ENCODE results near the gene APPL2. TPM values are rescaled to one million over a fixed set of nuclear protein-coding genes. Genes with fewer than 3 reads are reported as not detected.

APPL2 gene
- polyA plus RNA-seq, 1 donor = 86.4 TPM

DNA sequence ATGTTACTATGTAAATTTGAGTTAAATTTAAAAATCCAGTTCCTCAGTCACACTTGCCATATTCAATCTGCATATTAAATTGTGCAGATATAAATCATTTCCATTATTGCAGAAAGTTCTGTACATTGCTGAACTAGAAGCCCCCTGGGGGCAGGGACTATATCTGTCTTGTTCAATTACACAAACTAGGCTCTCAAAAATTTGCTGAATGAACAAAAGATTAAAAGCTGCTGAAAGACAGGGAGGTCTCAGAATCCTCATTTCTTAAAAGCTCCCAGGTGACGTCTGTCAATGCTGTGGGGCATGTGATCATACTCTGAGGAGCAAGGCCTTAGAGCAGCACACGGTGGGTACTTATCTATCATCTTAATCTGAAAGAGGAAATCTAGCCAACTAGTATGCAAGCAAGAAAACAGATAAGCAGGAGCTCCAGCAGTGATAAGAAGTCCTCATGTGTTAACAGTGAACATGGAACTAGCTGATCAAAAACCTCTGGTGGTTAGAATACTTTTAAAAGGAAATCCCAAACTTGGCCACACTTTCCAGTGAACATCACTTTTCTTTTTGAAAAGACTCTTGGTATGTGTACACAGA is 60.5 kb downstream of the APPL2 start:
- Histone ChIP-seq H3K36me3 (ENCODE audit: control insufficient read depth, insufficient read depth, low read length) (peaks cover 32% of the 10 kb centered on the region), H3K27me3 (ENCODE audit: control insufficient read depth, insufficient read depth, low read length) (no peaks in the 10 kb centered on the region), H3K27ac (ENCODE audit: low read length) (no peak overlapping the region), H3K4me1 (ENCODE audit: control insufficient read depth, insufficient read depth, low read length) (no peaks in the 10 kb centered on the region), H3K4me3 (ENCODE audit: low read length) (no peak overlapping the region), H3K9me3 (ENCODE audit: control insufficient read depth, low read depth, low read length) (no peaks in the 10 kb centered on the region)
- DNase-seq = no peak
- no CpG with 5 or more reads among the region's 2 CpGs for WGBS (ENCODE audit: insufficient coverage, low lambda C conversion rate)

DNA sequence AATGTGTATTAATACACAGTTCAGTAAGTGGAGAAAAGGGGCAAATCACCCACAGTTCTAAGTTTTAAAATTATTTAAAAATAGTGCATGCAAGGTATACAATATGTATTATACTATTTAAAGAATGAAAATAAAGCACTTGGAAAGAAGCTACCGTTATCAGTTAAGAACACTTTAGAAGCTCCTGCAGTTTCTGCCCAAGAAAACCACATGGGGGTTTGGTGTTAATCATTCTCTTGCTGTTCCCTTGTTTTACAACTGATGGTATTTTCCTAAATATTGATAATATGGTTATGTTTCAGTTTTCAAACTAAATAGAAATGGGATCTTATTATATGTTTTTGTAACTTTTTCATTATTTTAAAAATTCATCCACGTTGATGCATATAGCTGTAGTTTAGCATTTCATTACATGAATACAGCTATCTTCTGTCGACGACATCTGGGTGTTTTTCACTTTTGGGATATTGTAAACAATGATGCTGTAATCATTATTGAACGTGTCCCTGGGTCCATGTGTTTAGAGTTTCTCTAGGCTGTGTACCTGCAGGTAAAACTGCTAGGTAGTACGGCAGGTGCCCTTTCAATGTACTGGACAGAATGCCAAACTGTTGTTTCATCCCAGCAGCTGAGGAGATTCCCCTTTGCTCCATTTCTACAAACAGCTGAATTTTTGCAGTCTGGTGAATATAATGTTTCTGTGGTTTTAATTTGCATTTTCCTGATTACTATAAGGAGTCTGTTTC is 64.1 kb downstream of the APPL2 start:
- Histone ChIP-seq H3K4me3 (ENCODE audit: low read length) (no peak overlapping the region), H3K27ac (ENCODE audit: low read length) (no peak overlapping the region), H3K9me3 (ENCODE audit: control insufficient read depth, low read depth, low read length) (no peaks in the 10 kb centered on the region), H3K27me3 (ENCODE audit: control insufficient read depth, insufficient read depth, low read length) (no peaks in the 10 kb centered on the region), H3K4me1 (ENCODE audit: control insufficient read depth, insufficient read depth, low read length) (no peaks in the 10 kb centered on the region), H3K36me3 (ENCODE audit: control insufficient read depth, insufficient read depth, low read length) (peaks cover 40% of the 10 kb centered on the region)
- no peak for DNase-seq
- 89% methylated on average over 1 of the region's 6 CpGs for WGBS (ENCODE audit: insufficient coverage, low lambda C conversion rate)

GRCh38 chr12:105170139-105170538 is 65.8 kb downstream of the APPL2 start:
- DNase-seq = no peak
- WGBS (ENCODE audit: insufficient coverage, low lambda C conversion rate) = 100% methylated on average over 3 of the region's 3 CpGs
- peaks cover 44% of the 10 kb centered on the region for H3K36me3 ChIP-seq (ENCODE audit: control insufficient read depth, insufficient read depth, low read length)
- H3K4me1 ChIP-seq (ENCODE audit: control insufficient read depth, insufficient read depth, low read length) = no peaks in the 10 kb centered on the region
- H3K27ac ChIP-seq (ENCODE audit: low read length) = no peak overlapping the region
- no peak overlapping the region for H3K4me3 ChIP-seq (ENCODE audit: low read length)
- H3K9me3 ChIP-seq (ENCODE audit: control insufficient read depth, low read depth, low read length) = no peaks in the 10 kb centered on the region
- H3K27me3 ChIP-seq (ENCODE audit: control insufficient read depth, insufficient read depth, low read length) = no peaks in the 10 kb centered on the region

DNA sequence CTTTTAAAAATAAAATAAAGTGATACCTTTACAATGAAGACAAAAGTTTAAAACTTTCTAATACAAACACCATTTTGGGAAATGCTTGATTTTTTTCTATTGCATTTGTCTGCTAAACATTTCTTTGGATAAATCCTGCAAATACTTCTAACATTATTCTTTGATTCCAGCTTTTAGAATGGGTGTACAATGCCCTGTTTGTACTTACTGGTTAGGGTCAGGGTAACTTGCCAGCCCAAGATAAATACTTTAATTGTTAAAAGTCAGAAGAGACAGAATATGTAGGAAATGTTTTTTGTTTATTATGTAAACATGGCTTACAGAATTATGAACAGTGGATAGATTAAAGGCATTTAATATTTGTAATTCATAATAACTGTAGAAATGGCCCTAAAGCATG is 68.0 kb downstream of the APPL2 start:
- H3K27ac ChIP-seq (ENCODE audit: low read length) = no peak overlapping the region
- no peaks in the 10 kb centered on the region for H3K9me3 ChIP-seq (ENCODE audit: control insufficient read depth, low read depth, low read length)
- H3K4me3 ChIP-seq (ENCODE audit: low read length) = no peak overlapping the region
- no peaks in the 10 kb centered on the region for H3K27me3 ChIP-seq (ENCODE audit: control insufficient read depth, insufficient read depth, low read length)
- no peaks in the 10 kb centered on the region for H3K4me1 ChIP-seq (ENCODE audit: control insufficient read depth, insufficient read depth, low read length)
- no peak for DNase-seq
- H3K36me3 ChIP-seq (ENCODE audit: control insufficient read depth, insufficient read depth, low read length) = peaks cover 41% of the 10 kb centered on the region

- DNase-seq = no peak
- Histone ChIP-seq H3K9me3 (ENCODE audit: control insufficient read depth, low read depth, low read length) (no peaks in the 10 kb centered on the region), H3K27me3 (ENCODE audit: control insufficient read depth, insufficient read depth, low read length) (no peaks in the 10 kb centered on the region), H3K4me3 (ENCODE audit: low read length) (no peak overlapping the region), H3K27ac (ENCODE audit: low read length) (no peak overlapping the region), H3K36me3 (ENCODE audit: control insufficient read depth, insufficient read depth, low read length) (peaks cover 45% of the 10 kb centered on the region), H3K4me1 (ENCODE audit: control insufficient read depth, insufficient read depth, low read length) (no peaks in the 10 kb centered on the region)
These were observed 68.6 kb downstream of the APPL2 start for GRCh38 chr12:105167346-105167745.

- WGBS (ENCODE audit: insufficient coverage, low lambda C conversion rate) = no CpG with 5 or more reads among the region's 1 CpG
- Histone ChIP-seq H3K36me3 (ENCODE audit: control insufficient read depth, insufficient read depth, low read length) (peaks cover 50% of the 10 kb centered on the region), H3K4me3 (ENCODE audit: low read length) (no peak overlapping the region), H3K27ac (ENCODE audit: low read length) (no peak overlapping the region), H3K4me1 (ENCODE audit: control insufficient read depth, insufficient read depth, low read length) (no peaks in the 10 kb centered on the region), H3K9me3 (ENCODE audit: control insufficient read depth, low read depth, low read length) (no peaks in the 10 kb centered on the region), H3K27me3 (ENCODE audit: control insufficient read depth, insufficient read depth, low read length) (no peaks in the 10 kb centered on the region)
- no peak for DNase-seq
These were observed 69.2 kb downstream of the APPL2 start for GRCh38 chr12:105166736-105167135.

GRCh38 chr12:105164068-105164467 is 71.9 kb downstream of the APPL2 start:
- Histone ChIP-seq H3K27ac (ENCODE audit: low read length) (no peak overlapping the region), H3K36me3 (ENCODE audit: control insufficient read depth, insufficient read depth, low read length) (peaks cover 54% of the 10 kb centered on the region), H3K4me1 (ENCODE audit: control insufficient read depth, insufficient read depth, low read length) (no peaks in the 10 kb centered on the region), H3K4me3 (ENCODE audit: low read length) (no peak overlapping the region), H3K27me3 (ENCODE audit: control insufficient read depth, insufficient read depth, low read length) (no peaks in the 10 kb centered on the region), H3K9me3 (ENCODE audit: control insufficient read depth, low read depth, low read length) (no peaks in the 10 kb centered on the region)
- no peak for DNase-seq
- WGBS (ENCODE audit: insufficient coverage, low lambda C conversion rate) = 20% methylated on average over 1 of the region's 2 CpGs

DNA sequence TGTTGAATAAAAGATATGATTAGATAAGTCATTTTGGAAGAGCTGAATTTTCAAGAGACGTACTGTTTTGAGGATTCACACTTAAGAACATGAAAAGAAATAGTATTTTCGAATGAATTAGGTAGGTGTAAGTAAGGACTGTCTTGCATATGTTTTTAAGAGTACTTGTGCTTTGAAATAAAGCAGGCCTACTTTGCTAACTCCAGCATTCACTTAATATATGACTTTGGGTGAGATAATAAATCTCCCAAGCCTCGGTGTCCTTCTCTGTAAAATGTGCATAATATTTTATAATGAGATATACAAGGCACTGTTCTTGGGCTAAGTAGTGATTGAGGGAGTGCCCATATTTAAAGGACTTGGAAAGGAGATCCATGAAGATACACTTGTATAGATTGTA is 73.8 kb downstream of the APPL2 start:
- H3K27ac ChIP-seq (ENCODE audit: low read length) = no peak overlapping the region
- 76% methylated on average over 2 of the region's 3 CpGs for WGBS (ENCODE audit: insufficient coverage, low lambda C conversion rate)
- no peak for DNase-seq
- H3K4me3 ChIP-seq (ENCODE audit: low read length) = no peak overlapping the region
- peaks cover 55% of the 10 kb centered on the region for H3K36me3 ChIP-seq (ENCODE audit: control insufficient read depth, insufficient read depth, low read length)
- H3K9me3 ChIP-seq (ENCODE audit: control insufficient read depth, low read depth, low read length) = no peaks in the 10 kb centered on the region
- H3K4me1 ChIP-seq (ENCODE audit: control insufficient read depth, insufficient read depth, low read length) = no peaks in the 10 kb centered on the region
- H3K27me3 ChIP-seq (ENCODE audit: control insufficient read depth, insufficient read depth, low read length) = no peaks in the 10 kb centered on the region

GRCh38 chr12:105158876-105159275 is 77.1 kb downstream of the APPL2 start:
- no peak for DNase-seq
- no peaks in the 10 kb centered on the region for H3K9me3 ChIP-seq (ENCODE audit: control insufficient read depth, low read depth, low read length)
- WGBS (ENCODE audit: insufficient coverage, low lambda C conversion rate) = 83% methylated on average over 2 of the region's 2 CpGs
- H3K27ac ChIP-seq (ENCODE audit: low read length) = no peak overlapping the region
- no peaks in the 10 kb centered on the region for H3K4me1 ChIP-seq (ENCODE audit: control insufficient read depth, insufficient read depth, low read length)
- peaks cover 45% of the 10 kb centered on the region for H3K36me3 ChIP-seq (ENCODE audit: control insufficient read depth, insufficient read depth, low read length)
- H3K27me3 ChIP-seq (ENCODE audit: control insufficient read depth, insufficient read depth, low read length) = no peaks in the 10 kb centered on the region
- no peak overlapping the region for H3K4me3 ChIP-seq (ENCODE audit: low read length)

GRCh38 chr12:105157606-105158005 is 78.4 kb downstream of the APPL2 start:
- H3K36me3 ChIP-seq (ENCODE audit: control insufficient read depth, insufficient read depth, low read length) = peaks cover 43% of the 10 kb centered on the region
- H3K4me3 ChIP-seq (ENCODE audit: low read length) = no peak overlapping the region
- DNase-seq = no peak
- H3K27ac ChIP-seq (ENCODE audit: low read length) = no peak overlapping the region
- 100% methylated on average over 2 of the region's 3 CpGs for WGBS (ENCODE audit: insufficient coverage, low lambda C conversion rate)
- no peaks in the 10 kb centered on the region for H3K9me3 ChIP-seq (ENCODE audit: control insufficient read depth, low read depth, low read length)
- no peaks in the 10 kb centered on the region for H3K27me3 ChIP-seq (ENCODE audit: control insufficient read depth, insufficient read depth, low read length)
- H3K4me1 ChIP-seq (ENCODE audit: control insufficient read depth, insufficient read depth, low read length) = no peaks in the 10 kb centered on the region

DNA sequence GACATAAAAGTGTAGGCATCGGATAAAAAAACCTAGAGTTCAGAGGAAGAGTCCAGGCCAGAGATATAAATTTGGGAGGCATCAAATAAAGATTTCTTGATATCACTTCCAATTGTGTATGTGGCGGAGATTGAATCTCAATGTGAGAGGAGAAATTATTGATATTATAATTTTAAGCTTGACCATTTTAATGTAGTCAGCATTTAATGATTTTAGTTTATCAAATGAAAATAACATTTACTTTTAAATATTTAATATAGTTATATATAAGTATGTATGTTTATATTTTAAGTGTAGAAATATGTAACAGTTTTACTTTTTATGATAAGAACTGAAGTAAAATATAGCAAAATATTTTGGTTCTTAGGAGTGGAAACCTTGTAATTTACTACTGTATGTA is 79.7 kb downstream of the APPL2 start:
- Histone ChIP-seq H3K27me3 (ENCODE audit: control insufficient read depth, insufficient read depth, low read length) (no peaks in the 10 kb centered on the region), H3K4me1 (ENCODE audit: control insufficient read depth, insufficient read depth, low read length) (no peaks in the 10 kb centered on the region), H3K4me3 (ENCODE audit: low read length) (no peak overlapping the region), H3K36me3 (ENCODE audit: control insufficient read depth, insufficient read depth, low read length) (peaks cover 44% of the 10 kb centered on the region), H3K27ac (ENCODE audit: low read length) (no peak overlapping the region), H3K9me3 (ENCODE audit: control insufficient read depth, low read depth, low read length) (no peaks in the 10 kb centered on the region)
- DNase-seq = no peak
- WGBS (ENCODE audit: insufficient coverage, low lambda C conversion rate) = 90% methylated on average over 2 of the region's 2 CpGs
